Lower leg skin (tissue), 4 donors: ENCODE results near the gene NTM. TPM values are rescaled to one million over a fixed set of nuclear protein-coding genes. Genes with fewer than 3 reads are reported as not detected.

ENCODE experiments used
- DNase-seq, 2 donors: peaks; one replicate each; pipeline ENCODE4 v3.0.0-alpha.2; 2019; ENCODE audit warnings: low spot score in 2 of 2
- H3K4me3 ChIP-seq: fragments of 200-600 bp; sonication (generic); 2 replicates; pipeline ENCODE4 v1.5.1; 2017; ENCODE audit warnings: mild to moderate bottlenecking, low read depth; ENCODE audit not compliant: poor library complexity, severe bottlenecking
- CTCF ChIP-seq, 3 donors: fragments of 450-650 bp; IDR thresholded peaks; one replicate each; pipeline ENCODE4 v1.5.1; 2016; ENCODE audit warnings: antibody characterized with exemption in 3 of 3, mild to moderate bottlenecking in 3 of 3, moderate library complexity in 2 of 3
- POLR2A ChIP-seq, 2 donors: fragments of 450-650 bp; IDR thresholded peaks; one replicate each; pipeline ENCODE4 v1.6.1; 2016 to 2017; ENCODE audit warnings: antibody characterized with exemption in 2 of 2, mild to moderate bottlenecking in 1 of 2, moderate library complexity in 1 of 2
- WGBS, 2 donors: methylation state at CpG; one replicate each; pipeline ENCODE4 v1.1.5; 2018; 5-methylcytosine and 5-hydroxymethylcytosine counted together
- intact Hi-C: fragments of 100-400 bp; cut with DNase I; formaldehyde crosslinking; loops from one replicate; pipeline ENCODE4 v1.15.0; 2023; ENCODE audit warnings: low total_unique reads
- total RNA-seq, 4 donors: library from RNA; depleted of rRNA; stranded (reverse); fragments of >200 nt; gene quantifications; one replicate each; pipeline ENCODE4 v1.1.0, GENCODE V29; 2016

Gene NTM
- total RNA-seq, 4 donors from 2014 or later, result 2.8 to 5.7 (median 4.9) TPM

GRCh38 chr11:131663405-131664200, 293.2 kb downstream of the NTM start:
- WGBS, 2 donors, result 84 to 89% methylated on average over 10 of the region's 10 CpGs
- H3K4me3 ChIP-seq, result no peak overlapping the region
- intact Hi-C loops, result no loop called here
- TF ChIP-seq POLR2A (IDR thresholded peaks at IDR 0.05), result no peak
- no peak for DNase-seq

- 87% methylated on average over 6 of the region's 6 CpGs for WGBS, 2 donors
- H3K4me3 ChIP-seq, result no peak overlapping the region
- intact Hi-C loops, result no loop called here
- DNase-seq, result no peak
- no peak for TF ChIP-seq POLR2A (IDR thresholded peaks at IDR 0.05)
- TF ChIP-seq CTCF (IDR thresholded peaks at IDR 0.05), result no peak
Observed at GRCh38 chr11:131664293-131664692, 293.9 kb downstream of the NTM start.

GRCh38 chr11:131664816-131665215, 294.4 kb downstream of the NTM start:
- DNase-seq, result no peak
- intact Hi-C loops, result no loop called here
- 80 to 82% methylated on average over 11 of the region's 11 CpGs for WGBS, 2 donors
- H3K4me3 ChIP-seq, result no peak overlapping the region
- TF ChIP-seq POLR2A (IDR thresholded peaks at IDR 0.05), result no peak
- no peak for TF ChIP-seq CTCF (IDR thresholded peaks at IDR 0.05)

GRCh38 chr11:131665344-131665968, 295.0 kb downstream of the NTM start:
- no peak overlapping the region for H3K4me3 ChIP-seq
- intact Hi-C loops, result no loop called here
- TF ChIP-seq POLR2A (IDR thresholded peaks at IDR 0.05) (no peak), CTCF (IDR thresholded peaks at IDR 0.05) (no peak)
- WGBS, 2 donors, result 73 to 75% methylated on average over 8 of the region's 8 CpGs
- DNase-seq, result no peak

GRCh38 chr11:131666006-131666405, 295.6 kb downstream of the NTM start:
- no peak overlapping the region for H3K4me3 ChIP-seq
- intact Hi-C loops, result no loop called here
- DNase-seq, result no peak
- 80 to 85% methylated on average over 1 of the region's 1 CpG for whole genome bisulfite sequencing, 2 donors
- no peak for TF ChIP-seq POLR2A (IDR thresholded peaks at IDR 0.05)
- no peak for TF ChIP-seq CTCF (IDR thresholded peaks at IDR 0.05)

GRCh38 chr11:131666617-131667016, 296.2 kb downstream of the NTM start:
- no peak for DNase-seq
- 83 to 86% methylated on average over 5 of the region's 5 CpGs for WGBS, 2 donors
- TF ChIP-seq POLR2A (IDR thresholded peaks at IDR 0.05) (no peak), CTCF (IDR thresholded peaks at IDR 0.05) (no peak)
- intact Hi-C loops, result no loop called here
- H3K4me3 ChIP-seq, result no peak overlapping the region
